IMR-90 (cell line): ENCODE data around the gene TCF19. TPM values are rescaled to one million over a fixed set of nuclear protein-coding genes. Genes with fewer than 3 reads are reported as not detected.

Experiments
- ATAC-seq: fragments of 200-7000 bp; cut with Tn5 transposase; 2 replicates; pipeline ENCODE4 v1.9.1; 2020; ENCODE audit warnings: low read depth, mild to moderate bottlenecking, moderate library complexity
- BruUV-seq: library from RNA; stranded (reverse); fragments of 400-500 nt; replicated peaks from 2 replicates; lab custom pipeline; 2021; lab: Mats Ljungman, UMichigan
- CTCF ChIA-PET: fragments of 300-600 bp; formaldehyde crosslinking; extraction: SDS; loops from one replicate; lab custom pipeline; 2021; ENCODE audit warnings: antibody characterized with exemption; lab: Yijun Ruan, JAX
- POLR2A ChIA-PET: fragments of 300-600 bp; sonication (Branson Sonifier 250); formaldehyde crosslinking; loops from one replicate; lab custom pipeline; 2022; ENCODE audit warnings: antibody characterized with exemption; ENCODE audit not compliant: unreplicated experiment; lab: Charles Lee
- DNase-seq: peaks from one replicate; pipeline ENCODE4 v3.0.0; 2013
- H2AFZ ChIP-seq: replicated peaks from 2 replicates; pipeline ENCODE3; 2013; ENCODE audit warnings: low read length, mild to moderate bottlenecking; ENCODE audit not compliant: poor library complexity
- H2AK5ac ChIP-seq: 2 replicates; pipeline ENCODE4 v1.6.1; 2013; ENCODE audit warnings: low read depth, low read length, inconsistent platforms
- H2AK9ac ChIP-seq: replicated peaks from 2 replicates; pipeline ENCODE3; 2013; ENCODE audit warnings: mild to moderate bottlenecking, low read depth, low read length, moderate library complexity; ENCODE audit not compliant: poor library complexity
- H2BK120ac ChIP-seq: 2 replicates; pipeline ENCODE4 v1.6.1; 2013; ENCODE audit warnings: low read depth, low read length, inconsistent platforms
- H2BK15ac ChIP-seq: 3 replicates; pipeline ENCODE4 v1.6.1; 2013; ENCODE audit warnings: low read depth, low read length, inconsistent platforms
- H2BK20ac ChIP-seq: 2 replicates; pipeline ENCODE4 v1.6.1; 2013; ENCODE audit warnings: low read depth, mild to moderate bottlenecking, inconsistent platforms, low read length, moderate library complexity
- H2BK5ac ChIP-seq: 2 replicates; pipeline ENCODE4 v1.6.1; 2013; ENCODE audit warnings: mild to moderate bottlenecking, low read depth, low read length, inconsistent platforms; ENCODE audit not compliant: poor library complexity, severe bottlenecking
- H3K14ac ChIP-seq: replicated peaks from 2 replicates; pipeline ENCODE4 v1.6.1; 2013; ENCODE audit warnings: low read depth, low read length, inconsistent platforms
- H3K18ac ChIP-seq: 2 replicates; pipeline ENCODE4 v1.6.1; 2013; ENCODE audit warnings: low read depth, low read length, control low read depth
- H3K23ac ChIP-seq: 2 replicates; pipeline ENCODE4 v1.6.1; 2013; ENCODE audit warnings: low read depth, low read length, inconsistent platforms
- H3K27ac ChIP-seq: 2 replicates; pipeline ENCODE4 v1.5.1; 2013; ENCODE audit warnings: mild to moderate bottlenecking, control low read depth, low read length; ENCODE audit not compliant: insufficient read depth
- H3K27me3 ChIP-seq: 2 replicates; pipeline ENCODE4 v1.6.1; 2013; ENCODE audit warnings: low read length; ENCODE audit not compliant: control insufficient read depth, insufficient read depth
- H3K36me3 ChIP-seq: 2 replicates; pipeline ENCODE4 v1.6.1; 2013; ENCODE audit warnings: low read length, mixed read lengths; ENCODE audit not compliant: control insufficient read depth, insufficient read depth
- H3K4ac ChIP-seq: 2 replicates; pipeline ENCODE4 v1.6.1; 2013; ENCODE audit warnings: low read depth, low read length, inconsistent platforms
- H3K4me1 ChIP-seq: 2 replicates; pipeline ENCODE4 v1.6.1; 2013; ENCODE audit warnings: low read length, mixed read lengths; ENCODE audit not compliant: control insufficient read depth, insufficient read depth
- H3K4me2 ChIP-seq: 2 replicates; pipeline ENCODE4 v1.6.1; 2013; ENCODE audit warnings: low read depth, mild to moderate bottlenecking, control low read depth, low read length, moderate library complexity
- H3K4me3 ChIP-seq: 2 replicates; pipeline ENCODE4 v1.5.1; 2013; ENCODE audit warnings: low read depth, mild to moderate bottlenecking, control low read depth, low read length, moderate library complexity; ENCODE audit not compliant: insufficient read depth
- H3K56ac ChIP-seq: 2 replicates; pipeline ENCODE4 v1.6.1; 2013; ENCODE audit warnings: low read length, inconsistent platforms; ENCODE audit not compliant: insufficient read depth; ENCODE audit errors: extremely low read depth
- H3K79me1 ChIP-seq, 2 experiments: 2 replicates each; pipeline ENCODE4 v1.6.1; 2013; ENCODE audit warnings: low read length in 2 of 2, inconsistent platforms in 1 of 2, low read depth in 1 of 2
- H3K9ac ChIP-seq: 2 replicates; pipeline ENCODE4 v1.6.1; 2013; ENCODE audit warnings: low read depth, low read length, control low read depth
- H3K9me1 ChIP-seq: 2 replicates; pipeline ENCODE4 v1.6.1; 2013; ENCODE audit warnings: low read length, inconsistent platforms; ENCODE audit not compliant: insufficient read depth
- H3K9me3 ChIP-seq: 2 replicates; pipeline ENCODE4 v1.6.1; 2013; ENCODE audit warnings: low read length; ENCODE audit not compliant: control insufficient read depth, insufficient read depth
- H4K20me1 ChIP-seq: 2 replicates; pipeline ENCODE4 v1.6.1; 2013; ENCODE audit warnings: low read length, inconsistent platforms; ENCODE audit not compliant: insufficient read depth
- H4K5ac ChIP-seq: 2 replicates; pipeline ENCODE4 v1.6.1; 2013; ENCODE audit warnings: mild to moderate bottlenecking, low read depth, low read length, control low read depth
- H4K8ac ChIP-seq, 2 experiments: 2 replicates each; pipeline ENCODE4 v1.6.1; 2013; ENCODE audit warnings: low read depth in 2 of 2, low read length in 2 of 2, control low read depth in 1 of 2, inconsistent platforms in 1 of 2
- H4K91ac ChIP-seq: 2 replicates; pipeline ENCODE4 v1.6.1; 2013; ENCODE audit warnings: low read depth, low read length, inconsistent platforms; ENCODE audit not compliant: insufficient read depth
- BHLHE40 ChIP-seq: fragments of 150-350 bp; IDR thresholded peaks from 2 replicates; pipeline ENCODE4 v1.6.1; 2016; ENCODE audit warnings: mild to moderate bottlenecking, low read depth, low read length
- CEBPB ChIP-seq: IDR thresholded peaks from 2 replicates; pipeline ENCODE4 v1.6.1; 2012; ENCODE audit warnings: low read depth, low read length, improper control_type of control experiment
- CHD1 ChIP-seq: IDR thresholded peaks from 2 replicates; pipeline ENCODE4 v1.6.1; 2012; ENCODE audit warnings: low read depth, low read length, improper control_type of control experiment
- CTCF ChIP-seq: conservative IDR thresholded peaks from 2 replicates; pipeline ENCODE4 v1.5.1; 2012; ENCODE audit warnings: mild to moderate bottlenecking, low read depth, low read length, improper control_type of control experiment
- ELK1 ChIP-seq: fragments of 150-350 bp; IDR thresholded peaks from 2 replicates; pipeline ENCODE4 v1.6.1; 2016; ENCODE audit warnings: low read depth, mild to moderate bottlenecking, low read length, moderate library complexity, borderline replicate concordance
- MAFK ChIP-seq: IDR thresholded peaks from 2 replicates; pipeline ENCODE4 v1.6.1; 2012; ENCODE audit warnings: low read depth, low read length, improper control_type of control experiment
- MAZ ChIP-seq: IDR thresholded peaks from 2 replicates; pipeline ENCODE4 v1.6.1; 2012; ENCODE audit warnings: low read depth, mild to moderate bottlenecking, low read length, improper control_type of control experiment, moderate library complexity, borderline replicate concordance
- MXI1 ChIP-seq: IDR thresholded peaks from 2 replicates; pipeline ENCODE4 v1.6.1; 2012; ENCODE audit warnings: low read depth, mild to moderate bottlenecking, low read length, moderate library complexity, borderline replicate concordance
- NFE2L2 ChIP-seq: fragments of 150-350 bp; IDR thresholded peaks from 2 replicates; pipeline ENCODE4 v1.6.1; 2016; ENCODE audit warnings: low read depth, mild to moderate bottlenecking, low read length
- POLR2A ChIP-seq: IDR thresholded peaks from 2 replicates; pipeline ENCODE4 v1.6.1; 2012; ENCODE audit warnings: mild to moderate bottlenecking, low read depth, low read length
- RAD21 ChIP-seq: IDR thresholded peaks from 2 replicates; pipeline ENCODE4 v1.6.1; 2012; ENCODE audit warnings: low read length, improper control_type of control experiment
- RFX5 ChIP-seq: IDR thresholded peaks from 2 replicates; pipeline ENCODE4 v1.8.0; 2012; ENCODE audit warnings: low read depth, mild to moderate bottlenecking, low read length, moderate library complexity
- SMC3 ChIP-seq: fragments of 150-350 bp; IDR thresholded peaks from 2 replicates; pipeline ENCODE4 v1.6.1; 2016; ENCODE audit warnings: low read depth, mild to moderate bottlenecking, antibody characterized with exemption, low read length, moderate library complexity
- USF2 ChIP-seq: fragments of 150-350 bp; IDR thresholded peaks from 2 replicates; pipeline ENCODE4 v1.6.1; 2017; ENCODE audit warnings: mild to moderate bottlenecking, antibody characterized with exemption, low read length, low read depth
- WGBS, 2 experiments: methylation state at CpG; one replicate each; pipeline versions ENCODE4 v1.1.5 to v1.1.7; 2013; ENCODE audit warnings: missing lambda C conversion rate in 2 of 2; ENCODE audit not compliant: insufficient read length in 1 of 2; ENCODE audit errors: extremely low coverage in 2 of 2; 5-methylcytosine and 5-hydroxymethylcytosine counted together
- dilution Hi-C: fragments of 300-500 bp; cut with HindIII; formaldehyde crosslinking; loops from one replicate; pipeline ENCODE4 v1.14.3; 2018; ENCODE audit warnings: low sequenced_read_pairs; ENCODE audit not compliant: unreplicated experiment
- in situ Hi-C: fragments of 300-500 bp; cut with MboI; formaldehyde crosslinking; loops from 3 replicates; pipeline ENCODE4 v1.14.3; 2019; ENCODE audit warnings: low sequenced_read_pairs, inconsistent platforms, mixed read lengths
- intact Hi-C: fragments of 100-400 bp; cut with micrococcal nuclease; formaldehyde crosslinking; loops from 2 replicates; pipeline ENCODE4 v1.10.0; 2022
- polyA plus RNA-seq, 3 experiments: library from polyadenylated mRNA; depleted of rRNA; stranded (reverse); fragments of >200 nt; gene quantifications; 2 replicates each; pipeline ENCODE4 v1.2.3, GENCODE V29; 2012; ENCODE audit warnings: low replicate concordance in 1 of 3
- total RNA-seq: library from RNA; depleted of rRNA; stranded (reverse); fragments of >200 nt; gene quantifications from 2 replicates; pipeline ENCODE4 v1.2.3, GENCODE V29; 2012

The TCF19 gene
- total and polyA plus RNA-seq, 2 of the 4 experiments (the other 2 are of a cell fraction), result 13.1 to 14.2 TPM

- no peak within 1 kb of the TSS for H3K18ac ChIP-seq
- H3K9ac ChIP-seq, result no peak within 1 kb of the TSS
- ChIA-PET CTCF (interaction anchor here (0.5 to 0.6 kb wide), 2 partner anchors 228 to 462 kb away, joined by 3 read pairs; no protein-coding TSS in a partner anchor), POLR2A (no interaction called here)
- peaks cover 15% of the 10 kb centered on the region for H3K9me1 ChIP-seq
- H2BK15ac ChIP-seq, result peak within 1 kb of the TSS; percentile 65; the same call in 1 of the 3 replicates
- no peak within 1 kb of the TSS for H3K4me2 ChIP-seq
- TF ChIP-seq RFX5 (no peak), NFE2L2 (no peak), CTCF (no peak), MXI1 (no peak), MAZ (no peak), USF2 (no peak), RAD21 (no peak), CHD1 (no peak), MAFK (no peak), SMC3 (no peak), ELK1 (no peak), POLR2A (no peak), CEBPB (no peak), BHLHE40 (no peak)
- H3K4me3 ChIP-seq, result no peak within 1 kb of the TSS
- H2BK5ac ChIP-seq, result no peak within 1 kb of the TSS
- no peak within 1 kb of the TSS for H3K27ac ChIP-seq
- no peak within 1 kb of the TSS for H3K56ac ChIP-seq
- H2AK9ac ChIP-seq, result peak within 1 kb of the TSS; percentile 84
- DNase-seq, result no peak
- no peaks in the 10 kb centered on the region; the same call in 1 of the 2 replicates for H4K20me1 ChIP-seq
- peak within 1 kb of the TSS; percentile 20 for H2BK20ac ChIP-seq
- no peaks in the 10 kb centered on the region for H3K27me3 ChIP-seq
- intact Hi-C loops (loop anchor here (5.0 kb wide), 1 partner anchor 133 kb away; the partner anchor contains the start of gene HLA-C), in situ Hi-C loops (loop anchor here (5.0 kb wide), 2 partner anchors 53 to 228 kb away; no protein-coding TSS in a partner anchor), dilution Hi-C loops (no loop called here)
- no peak for ATAC-seq
- BruUV-seq, result no TSS peak
- H2AFZ ChIP-seq, result peak within 1 kb of the TSS; percentile 89
- H3K9me3 ChIP-seq, result no peaks in the 10 kb centered on the region
- H2BK120ac ChIP-seq, result peak within 1 kb of the TSS; percentile 65; the same call in 1 of the 2 replicates
- no peak within 1 kb of the TSS for H3K14ac ChIP-seq
- H3K36me3 ChIP-seq, result peaks cover 4% of the 10 kb centered on the region; the same call in 1 of the 2 replicates
- H4K8ac ChIP-seq, result peak within 1 kb of the TSS; percentile 51 to 77; a peak in 3 of 4 replicates
- peak within 1 kb of the TSS; percentile 67 for H2AK5ac ChIP-seq
- H4K5ac ChIP-seq, result 0 out of 2 replicates have a peak within 1 kb of the TSS, but pooled peaks have one; percentile 34
- peak within 1 kb of the TSS; percentile 78 for H3K4ac ChIP-seq
- H3K4me1 ChIP-seq, result peaks cover 13% of the 10 kb centered on the region
- H4K91ac ChIP-seq, result peak within 1 kb of the TSS; percentile 49
- WGBS, 2 experiments, result no CpG with 5 or more reads among the region's 4 CpGs
- no peaks in the 10 kb centered on the region for H3K79me1 ChIP-seq
- no peak within 1 kb of the TSS for H3K23ac ChIP-seq
Observed at GRCh38 chr6:31138982-31139381, 19.4 kb upstream of the TCF19 start, which contains the start of gene PSORS1C2. Gene PSORS1C2, minus strand, starts transcription at chr6:31139066. Its CDS starts 40 bp downstream, at chr6:31139026.
